Measurements from ENCODE around the gene MYO7B.

MYO7B gene

DNA sequence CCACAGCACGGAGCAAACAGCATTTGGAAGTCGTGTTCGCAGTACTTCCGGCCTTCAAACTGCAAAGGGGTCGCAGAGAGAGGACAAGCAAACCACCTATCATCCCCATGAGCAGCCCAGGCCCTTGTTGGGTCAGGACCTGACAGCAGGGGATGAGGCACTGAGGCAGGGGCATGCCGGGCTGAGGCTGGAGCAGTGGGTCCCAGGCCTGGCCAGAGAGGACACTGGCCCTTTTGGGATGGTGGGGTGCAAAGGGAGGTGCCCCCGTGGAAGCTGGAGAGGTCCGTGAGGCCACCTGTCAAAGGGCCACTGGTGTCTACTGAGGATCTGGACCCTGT is 119.3 kb downstream of the MYO7B start:
- TF ChIP-seq TOX (CRISPR knock-in tag; IDR thresholded peaks at IDR 0.05; ENCODE audit: borderline replicate concordance) (no peak), BACH2 (CRISPR knock-in tag; IDR thresholded peaks at IDR 0.05; ENCODE audit: borderline replicate concordance) (no peak), ISL1 (CRISPR knock-in tag; IDR thresholded peaks at IDR 0.05) (no peak), SNAI2 (CRISPR knock-in tag; IDR thresholded peaks at IDR 0.05) (no peak), ZNF70 (CRISPR knock-in tag; IDR thresholded peaks at IDR 0.05) (no peak), ESRRG (CRISPR knock-in tag; IDR thresholded peaks at IDR 0.05) (no peak), GLIS3 (CRISPR knock-in tag; IDR thresholded peaks at IDR 0.05) (no peak), TCF4 (CRISPR knock-in tag; IDR thresholded peaks at IDR 0.05; ENCODE audit: borderline replicate concordance) (no peak), ZFP30 (CRISPR knock-in tag; IDR thresholded peaks at IDR 0.05) (no peak), ZNF565 (CRISPR knock-in tag; conservative IDR thresholded peaks at IDR 0.05; ENCODE audit: low read depth) (no peak), OSR1 (CRISPR knock-in tag; IDR thresholded peaks at IDR 0.05) (no peak), PPARA (CRISPR knock-in tag; IDR thresholded peaks at IDR 0.05; ENCODE audit: borderline replicate concordance) (no peak), ZC3H10 (CRISPR knock-in tag; IDR thresholded peaks at IDR 0.05) (no peak), ZFP3 (CRISPR knock-in tag; IDR thresholded peaks at IDR 0.05) (no peak), RARB (CRISPR knock-in tag; IDR thresholded peaks at IDR 0.05) (no peak), CSDC2 (CRISPR knock-in tag; IDR thresholded peaks at IDR 0.05) (no peak)
- TF ChIP-seq, protein P1, sequence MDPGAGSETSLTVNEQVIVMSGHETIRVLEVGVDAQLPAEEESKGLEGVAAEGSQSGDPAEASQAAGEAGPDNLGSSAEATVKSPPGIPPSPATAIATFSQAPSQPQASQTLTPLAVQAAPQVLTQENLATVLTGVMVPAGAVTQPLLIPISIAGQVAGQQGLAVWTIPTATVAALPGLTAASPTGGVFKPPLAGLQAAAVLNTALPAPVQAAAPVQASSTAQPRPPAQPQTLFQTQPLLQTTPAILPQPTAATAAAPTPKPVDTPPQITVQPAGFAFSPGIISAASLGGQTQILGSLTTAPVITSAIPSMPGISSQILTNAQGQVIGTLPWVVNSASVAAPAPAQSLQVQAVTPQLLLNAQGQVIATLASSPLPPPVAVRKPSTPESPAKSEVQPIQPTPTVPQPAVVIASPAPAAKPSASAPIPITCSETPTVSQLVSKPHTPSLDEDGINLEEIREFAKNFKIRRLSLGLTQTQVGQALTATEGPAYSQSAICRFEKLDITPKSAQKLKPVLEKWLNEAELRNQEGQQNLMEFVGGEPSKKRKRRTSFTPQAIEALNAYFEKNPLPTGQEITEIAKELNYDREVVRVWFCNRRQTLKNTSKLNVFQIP (CRISPR knock-in tag; IDR thresholded peaks at IDR 0.05; ENCODE audit: borderline replicate concordance, low read depth) = no peak
- TF ChIP-seq, protein P2, sequence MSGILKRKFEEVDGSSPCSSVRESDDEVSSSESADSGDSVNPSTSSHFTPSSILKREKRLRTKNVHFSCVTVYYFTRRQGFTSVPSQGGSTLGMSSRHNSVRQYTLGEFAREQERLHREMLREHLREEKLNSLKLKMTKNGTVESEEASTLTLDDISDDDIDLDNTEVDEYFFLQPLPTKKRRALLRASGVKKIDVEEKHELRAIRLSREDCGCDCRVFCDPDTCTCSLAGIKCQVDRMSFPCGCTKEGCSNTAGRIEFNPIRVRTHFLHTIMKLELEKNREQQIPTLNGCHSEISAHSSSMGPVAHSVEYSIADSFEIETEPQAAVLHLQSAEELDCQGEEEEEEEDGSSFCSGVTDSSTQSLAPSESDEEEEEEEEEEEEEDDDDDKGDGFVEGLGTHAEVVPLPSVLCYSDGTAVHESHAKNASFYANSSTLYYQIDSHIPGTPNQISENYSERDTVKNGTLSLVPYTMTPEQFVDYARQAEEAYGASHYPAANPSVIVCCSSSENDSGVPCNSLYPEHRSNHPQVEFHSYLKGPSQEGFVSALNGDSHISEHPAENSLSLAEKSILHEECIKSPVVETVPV (CRISPR knock-in tag; IDR thresholded peaks at IDR 0.05) = no peak
- TF ChIP-seq, protein P3, sequence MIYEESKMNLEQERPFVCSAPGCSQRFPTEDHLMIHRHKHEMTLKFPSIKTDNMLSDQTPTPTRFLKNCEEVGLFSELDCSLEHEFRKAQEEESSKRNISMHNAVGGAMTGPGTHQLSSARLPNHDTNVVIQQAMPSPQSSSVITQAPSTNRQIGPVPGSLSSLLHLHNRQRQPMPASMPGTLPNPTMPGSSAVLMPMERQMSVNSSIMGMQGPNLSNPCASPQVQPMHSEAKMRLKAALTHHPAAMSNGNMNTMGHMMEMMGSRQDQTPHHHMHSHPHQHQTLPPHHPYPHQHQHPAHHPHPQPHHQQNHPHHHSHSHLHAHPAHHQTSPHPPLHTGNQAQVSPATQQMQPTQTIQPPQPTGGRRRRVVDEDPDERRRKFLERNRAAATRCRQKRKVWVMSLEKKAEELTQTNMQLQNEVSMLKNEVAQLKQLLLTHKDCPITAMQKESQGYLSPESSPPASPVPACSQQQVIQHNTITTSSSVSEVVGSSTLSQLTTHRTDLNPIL (CRISPR knock-in tag; IDR thresholded peaks at IDR 0.05; ENCODE audit: low read depth) = no peak
- ATAC-seq = no peak

DNA sequence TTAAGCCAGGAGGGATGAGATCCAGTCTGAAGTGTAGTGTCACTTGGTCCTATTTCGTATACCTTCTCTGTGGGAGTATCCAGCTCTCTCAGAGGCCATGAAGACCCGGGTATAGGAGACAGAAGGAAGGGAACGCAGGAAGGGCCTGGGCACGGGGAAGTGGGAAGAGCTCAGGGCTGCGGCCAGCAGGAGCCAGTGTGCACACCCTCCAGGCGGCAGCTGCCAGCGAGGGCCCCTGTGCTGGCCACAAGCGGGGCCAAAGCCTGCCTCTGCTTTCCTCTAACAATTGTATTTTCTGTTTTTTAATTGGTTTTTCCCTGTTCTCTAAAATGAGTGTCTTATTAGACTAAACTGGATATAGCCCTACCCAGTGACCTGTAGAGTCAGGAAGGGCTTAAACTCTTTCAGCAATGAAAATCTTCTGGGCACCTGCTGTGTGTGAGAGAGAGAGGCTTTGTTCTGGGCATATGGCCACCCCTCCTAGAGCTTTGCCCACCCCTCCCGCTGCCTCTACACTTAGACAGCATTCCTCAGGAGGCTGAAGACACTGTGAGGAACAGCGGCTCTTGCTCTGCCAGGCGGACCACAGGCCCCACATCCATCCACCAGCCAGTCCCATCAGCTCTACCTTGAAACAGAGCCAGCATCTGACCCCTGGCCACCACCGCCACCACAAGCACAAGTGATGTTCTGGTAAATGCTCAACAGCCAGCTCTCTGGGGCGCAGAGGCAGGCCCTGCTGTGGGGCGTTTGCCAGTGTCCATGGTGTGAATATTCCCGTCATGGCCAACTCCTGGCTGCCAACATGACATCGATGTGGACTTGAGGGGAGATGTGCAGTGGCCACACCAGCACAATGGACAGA is 120.0 kb downstream of the MYO7B start:
- TF ChIP-seq ZFP3 (CRISPR knock-in tag; IDR thresholded peaks at IDR 0.05) (no peak), BACH2 (CRISPR knock-in tag; IDR thresholded peaks at IDR 0.05; ENCODE audit: borderline replicate concordance) (no peak), SNAI2 (CRISPR knock-in tag; IDR thresholded peaks at IDR 0.05) (no peak), OSR1 (CRISPR knock-in tag; IDR thresholded peaks at IDR 0.05) (no peak), ARNTL (CRISPR knock-in tag; IDR thresholded peaks at IDR 0.05; ENCODE audit: borderline replicate concordance, low read depth) (no peak), ZC3H10 (CRISPR knock-in tag; IDR thresholded peaks at IDR 0.05) (no peak), CSDC2 (CRISPR knock-in tag; IDR thresholded peaks at IDR 0.05) (no peak), ZNF8 (CRISPR knock-in tag; IDR thresholded peaks at IDR 0.05) (no peak), ZFP30 (CRISPR knock-in tag; IDR thresholded peaks at IDR 0.05) (no peak), ZNF70 (CRISPR knock-in tag; IDR thresholded peaks at IDR 0.05) (no peak)
- TF ChIP-seq, protein P2 (CRISPR knock-in tag; IDR thresholded peaks at IDR 0.05) = no peak
- TF ChIP-seq, protein P1 (CRISPR knock-in tag; IDR thresholded peaks at IDR 0.05; ENCODE audit: borderline replicate concordance, low read depth) = no peak
- TF ChIP-seq, protein P4, sequence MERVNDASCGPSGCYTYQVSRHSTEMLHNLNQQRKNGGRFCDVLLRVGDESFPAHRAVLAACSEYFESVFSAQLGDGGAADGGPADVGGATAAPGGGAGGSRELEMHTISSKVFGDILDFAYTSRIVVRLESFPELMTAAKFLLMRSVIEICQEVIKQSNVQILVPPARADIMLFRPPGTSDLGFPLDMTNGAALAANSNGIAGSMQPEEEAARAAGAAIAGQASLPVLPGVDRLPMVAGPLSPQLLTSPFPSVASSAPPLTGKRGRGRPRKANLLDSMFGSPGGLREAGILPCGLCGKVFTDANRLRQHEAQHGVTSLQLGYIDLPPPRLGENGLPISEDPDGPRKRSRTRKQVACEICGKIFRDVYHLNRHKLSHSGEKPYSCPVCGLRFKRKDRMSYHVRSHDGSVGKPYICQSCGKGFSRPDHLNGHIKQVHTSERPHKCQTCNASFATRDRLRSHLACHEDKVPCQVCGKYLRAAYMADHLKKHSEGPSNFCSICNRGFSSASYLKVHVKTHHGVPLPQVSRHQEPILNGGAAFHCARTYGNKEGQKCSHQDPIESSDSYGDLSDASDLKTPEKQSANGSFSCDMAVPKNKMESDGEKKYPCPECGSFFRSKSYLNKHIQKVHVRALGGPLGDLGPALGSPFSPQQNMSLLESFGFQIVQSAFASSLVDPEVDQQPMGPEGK (CRISPR knock-in tag; IDR thresholded peaks at IDR 0.05; ENCODE audit: borderline replicate concordance) = no peak

More for the DNA sequence above, 120.0 kb downstream of the MYO7B start:
- no peak for ATAC-seq

Data from SK-N-SH treated with all-trans-retinoic acid at 6 μM for 48 hours (cell line).